G401 (cell line): ENCODE measurements around the gene IMPDH1. TPM values are rescaled to one million over a fixed set of nuclear protein-coding genes. Genes with fewer than 3 reads are reported as not detected.
A peak's percentile ranks its signal among the peaks of the same experiment; 100 is the strongest.

Experiments used
- DNase-seq: peaks from one replicate; pipeline ENCODE4 v3.0.0-alpha.2; 2015; ENCODE audit warnings: low spot score
- in situ Hi-C: cut with HindIII; loops from 2 replicates; pipeline ENCODE4 v1.10.0; 2016; ENCODE audit warnings: low sequenced_read_pairs, mixed read lengths
- total RNA-seq: library from RNA; depleted of rRNA; stranded (reverse); fragments of >200 nt; shearing (Covaris generic); gene quantifications from 2 replicates; pipeline ENCODE4 v1.2.3, GENCODE V29; 2014

Gene IMPDH1
- total RNA-seq, 1 experiment from 2014 or later: 67.9 TPM

GRCh38 chr7:128407751-128408708 lies 1.8 kb downstream of the IMPDH1 start:
- no peak for DNase-seq
- in situ Hi-C loops: no loop called here

- no peak for DNase-seq
- in situ Hi-C loops: no loop called here
Observed at GRCh38 chr7:128407233-128407589, 2.6 kb downstream of the IMPDH1 start.

GRCh38 chr7:128406314-128407232 lies 3.2 kb downstream of the IMPDH1 start:
- DNase-seq: no peak

GRCh38 chr7:128405471-128406313 lies 4.1 kb downstream of the IMPDH1 start:
- DNase-seq: no peak
- in situ Hi-C loops: no loop called here

More at GRCh38 chr7:128406314-128407232, 3.2 kb downstream of the IMPDH1 start:
- in situ Hi-C loops: no loop called here

- peak; percentile 65 for DNase-seq
- in situ Hi-C loops: no loop called here
Observed at GRCh38 chr7:128404886-128405470, 4.8 kb downstream of the IMPDH1 start.

- in situ Hi-C loops: no loop called here
- DNase-seq: no peak
Observed at GRCh38 chr7:128404143-128404681, 5.6 kb downstream of the IMPDH1 start.

GRCh38 chr7:128403676-128404075 lies 6.1 kb downstream of the IMPDH1 start:
- no peak for DNase-seq
- in situ Hi-C loops: no loop called here

GRCh38 chr7:128402356-128402755 lies 7.4 kb downstream of the IMPDH1 start:
- in situ Hi-C loops: no loop called here
- DNase-seq: no peak

GRCh38 chr7:128400566-128400965 lies 9.2 kb downstream of the IMPDH1 start:
- in situ Hi-C loops: no loop called here
- DNase-seq: no peak

- in situ Hi-C loops: no loop called here
- DNase-seq: no peak
Observed at GRCh38 chr7:128399991-128400390, 9.8 kb downstream of the IMPDH1 start.

GRCh38 chr7:128398841-128399135 lies 11.0 kb downstream of the IMPDH1 start:
- in situ Hi-C loops: no loop called here
- no peak for DNase-seq

GRCh38 chr7:128398016-128398840 lies 11.6 kb downstream of the IMPDH1 start:
- in situ Hi-C loops: no loop called here
- peak; percentile 61 for DNase-seq

GRCh38 chr7:128396357-128396756 lies 13.4 kb downstream of the IMPDH1 start:
- in situ Hi-C loops: no loop called here
- DNase-seq: no peak

GRCh38 chr7:128395748-128396147 lies 14.0 kb downstream of the IMPDH1 start:
- in situ Hi-C loops: no loop called here
- no peak for DNase-seq

- DNase-seq: no peak
- in situ Hi-C loops: no loop called here
Observed at GRCh38 chr7:128394904-128395496, 14.8 kb downstream of the IMPDH1 start.

GRCh38 chr7:128393526-128394330 lies 16.1 kb downstream of the IMPDH1 start:
- no peak for DNase-seq
- in situ Hi-C loops: no loop called here
